Measurements from ENCODE around the gene FBLN2.

DNA sequence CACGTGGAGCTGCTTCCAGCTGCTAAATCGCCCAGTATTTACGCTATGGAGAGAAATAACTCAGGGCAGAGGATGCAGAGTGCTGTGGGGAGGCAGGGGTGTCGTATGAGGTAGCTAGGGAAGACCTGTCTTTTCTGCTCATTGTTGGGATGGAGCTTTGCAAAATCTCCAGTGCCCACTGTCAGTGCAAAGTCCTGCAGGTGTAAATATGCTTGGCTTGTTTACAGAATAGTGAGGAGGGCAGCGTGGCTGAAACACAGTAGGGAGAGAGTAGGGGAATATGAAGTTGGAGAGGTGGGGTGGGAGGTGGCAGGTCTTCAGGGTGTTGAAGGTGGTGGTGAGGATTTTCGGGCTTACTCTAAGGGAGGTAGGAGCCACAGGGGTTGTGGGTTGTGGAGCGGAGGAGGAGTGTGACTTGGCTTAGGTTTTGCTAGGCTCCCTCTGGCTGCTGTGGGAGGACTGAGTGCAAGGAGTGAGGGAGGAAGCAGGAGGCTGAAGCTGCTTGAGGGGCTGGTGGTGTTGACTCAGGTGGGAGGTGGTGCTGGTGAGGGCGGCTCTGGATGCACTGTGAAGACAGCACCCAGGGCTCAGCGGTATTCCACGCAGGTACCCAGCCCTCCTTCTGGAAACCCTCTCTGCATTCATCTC, 125.7 kb downstream of the FBLN2 start:
- TF ChIP-seq, protein P1, sequence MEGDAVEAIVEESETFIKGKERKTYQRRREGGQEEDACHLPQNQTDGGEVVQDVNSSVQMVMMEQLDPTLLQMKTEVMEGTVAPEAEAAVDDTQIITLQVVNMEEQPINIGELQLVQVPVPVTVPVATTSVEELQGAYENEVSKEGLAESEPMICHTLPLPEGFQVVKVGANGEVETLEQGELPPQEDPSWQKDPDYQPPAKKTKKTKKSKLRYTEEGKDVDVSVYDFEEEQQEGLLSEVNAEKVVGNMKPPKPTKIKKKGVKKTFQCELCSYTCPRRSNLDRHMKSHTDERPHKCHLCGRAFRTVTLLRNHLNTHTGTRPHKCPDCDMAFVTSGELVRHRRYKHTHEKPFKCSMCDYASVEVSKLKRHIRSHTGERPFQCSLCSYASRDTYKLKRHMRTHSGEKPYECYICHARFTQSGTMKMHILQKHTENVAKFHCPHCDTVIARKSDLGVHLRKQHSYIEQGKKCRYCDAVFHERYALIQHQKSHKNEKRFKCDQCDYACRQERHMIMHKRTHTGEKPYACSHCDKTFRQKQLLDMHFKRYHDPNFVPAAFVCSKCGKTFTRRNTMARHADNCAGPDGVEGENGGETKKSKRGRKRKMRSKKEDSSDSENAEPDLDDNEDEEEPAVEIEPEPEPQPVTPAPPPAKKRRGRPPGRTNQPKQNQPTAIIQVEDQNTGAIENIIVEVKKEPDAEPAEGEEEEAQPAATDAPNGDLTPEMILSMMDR (IDR thresholded peaks at IDR 0.05): no peak
- TF ChIP-seq POLR2A (IDR thresholded peaks at IDR 0.05): no peak
